Measurements from ENCODE around the gene SELENOK.

The SELENOK gene

GRCh38 chr3:53843195-53844177 lies 48.2 kb downstream of the SELENOK start:
- in situ Hi-C loops (cut with MboI; ENCODE audit: low sequenced_read_pairs), result no loop called here

- in situ Hi-C loops (cut with MboI; ENCODE audit: low sequenced_read_pairs), result no loop called here
Observed at GRCh38 chr3:53842436-53843194, 49.0 kb downstream of the SELENOK start.

GRCh38 chr3:53841296-53841695 lies 50.4 kb downstream of the SELENOK start:
- in situ Hi-C loops (cut with MboI; ENCODE audit: low sequenced_read_pairs), result no loop called here

- in situ Hi-C loops (cut with MboI; ENCODE audit: low sequenced_read_pairs), result no loop called here
Observed at GRCh38 chr3:53837331-53837730, 54.3 kb downstream of the SELENOK start.

GRCh38 chr3:53836084-53836872 lies 55.4 kb downstream of the SELENOK start:
- in situ Hi-C loops (cut with MboI; ENCODE audit: low sequenced_read_pairs), result no loop called here

GRCh38 chr3:53835257-53835656 lies 56.4 kb downstream of the SELENOK start:
- in situ Hi-C loops (cut with MboI; ENCODE audit: low sequenced_read_pairs), result no loop called here

GRCh38 chr3:53834429-53835095 lies 57.1 kb downstream of the SELENOK start:
- in situ Hi-C loops (cut with MboI; ENCODE audit: low sequenced_read_pairs), result no loop called here
